Activated naive CD4-positive, alpha-beta T cell treated with Interleukin-2 at 50 U/mL for 16 hours (primary cell): ENCODE data around the gene YIPF2.
"Not testable (repeated sequence)": the region's sequence is repeated elsewhere in the genome, so short reads cannot be mapped to it uniquely, and the experiment has no call there.

Experiments
- DNase-seq: peaks from one replicate; pipeline ENCODE4 v3.0.0-alpha.2; 2020

Gene YIPF2

DNA sequence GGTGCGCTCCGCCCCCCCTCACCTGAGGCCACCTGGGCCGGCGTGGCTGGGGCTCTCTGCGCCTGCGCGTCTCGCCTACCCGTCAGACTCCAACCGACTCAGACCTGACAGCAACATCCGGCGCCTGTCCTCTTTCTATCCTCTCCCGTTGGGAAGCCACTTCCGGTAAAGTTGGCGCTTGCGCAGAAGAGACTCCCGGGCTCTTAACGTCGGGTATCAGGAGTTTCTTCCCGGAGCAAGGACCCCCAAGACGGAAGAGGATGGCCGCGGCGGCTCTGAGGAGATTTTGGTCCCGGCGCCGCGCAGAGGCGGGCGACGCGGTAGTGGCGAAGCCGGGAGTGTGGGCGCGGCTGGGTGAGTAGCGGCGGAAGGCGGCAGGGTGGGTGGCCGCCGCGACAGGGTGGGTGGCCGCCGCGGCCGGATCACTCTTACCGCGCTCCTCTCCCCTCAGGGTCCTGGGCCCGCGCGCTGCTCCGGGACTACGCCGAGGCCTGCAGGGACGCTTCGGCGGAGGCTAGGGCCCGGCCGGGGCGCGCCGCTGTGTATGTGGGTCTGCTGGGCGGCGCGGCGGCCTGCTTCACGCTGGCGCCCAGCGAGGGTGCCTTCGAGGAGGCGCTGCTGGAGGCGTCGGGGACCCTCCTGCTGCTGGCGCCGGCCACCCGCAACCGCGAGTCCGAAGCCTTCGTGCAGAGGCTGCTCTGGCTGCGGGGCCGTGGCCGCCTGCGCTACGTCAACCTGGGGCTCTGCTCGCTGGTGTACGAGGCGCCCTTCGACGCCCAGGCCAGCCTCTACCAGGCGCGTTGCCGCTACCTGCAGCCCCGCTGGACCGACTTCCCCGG lies at the start of gene YIPF2, which contains the start of gene TIMM29:
YIPF2 (minus strand) TSS at position 77 of the 839 bp plus-strand sequence. CDS start 229 bp downstream, outside the sequence.
TIMM29 (plus strand) TSS at position 249 of the 839 bp plus-strand sequence; CDS start at position 261, 12 bp downstream.
- DNase-seq = peak; percentile 95

GRCh38 chr19:10977742-10978092 lies 49.3 kb upstream of the YIPF2 start:
- DNase-seq = no peak

DNA sequence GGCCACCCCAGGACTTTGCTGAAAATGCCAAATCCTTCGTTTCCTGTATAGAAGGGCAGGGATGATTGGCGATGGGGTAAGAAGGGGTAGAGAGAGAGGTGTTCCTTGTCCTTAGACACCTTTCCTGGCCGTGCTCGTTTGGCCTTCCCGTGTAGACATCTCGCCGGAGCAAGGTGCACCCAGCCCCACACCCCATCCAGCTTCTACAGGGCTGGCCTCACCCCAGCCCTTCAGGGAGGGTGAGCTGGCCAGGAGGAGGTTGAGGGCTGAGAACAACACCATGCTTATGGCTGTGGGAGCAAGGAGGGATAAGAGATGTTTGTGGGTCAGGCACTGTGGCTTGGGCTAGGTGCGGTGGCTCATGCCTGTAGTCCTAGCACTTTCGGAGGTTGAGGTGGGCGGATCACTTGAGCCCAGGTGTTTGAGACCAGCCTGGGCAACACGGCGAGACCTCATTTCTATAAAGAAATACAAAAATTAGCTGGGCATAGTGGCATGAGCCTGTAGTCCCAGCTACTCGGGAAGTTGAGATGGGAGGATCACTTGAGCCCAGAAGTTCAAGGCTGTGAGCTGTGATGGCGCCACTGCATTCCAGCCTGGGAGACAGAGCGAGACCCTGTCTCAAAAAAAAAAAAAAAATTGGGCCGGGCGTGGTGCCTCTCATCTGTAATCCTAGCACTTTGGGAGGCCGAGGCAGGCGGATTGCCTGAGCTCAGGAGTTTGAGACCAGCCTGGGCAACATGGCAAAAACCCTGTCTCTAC lies 47.9 kb upstream of the YIPF2 start:
- DNase-seq = no peak

DNA sequence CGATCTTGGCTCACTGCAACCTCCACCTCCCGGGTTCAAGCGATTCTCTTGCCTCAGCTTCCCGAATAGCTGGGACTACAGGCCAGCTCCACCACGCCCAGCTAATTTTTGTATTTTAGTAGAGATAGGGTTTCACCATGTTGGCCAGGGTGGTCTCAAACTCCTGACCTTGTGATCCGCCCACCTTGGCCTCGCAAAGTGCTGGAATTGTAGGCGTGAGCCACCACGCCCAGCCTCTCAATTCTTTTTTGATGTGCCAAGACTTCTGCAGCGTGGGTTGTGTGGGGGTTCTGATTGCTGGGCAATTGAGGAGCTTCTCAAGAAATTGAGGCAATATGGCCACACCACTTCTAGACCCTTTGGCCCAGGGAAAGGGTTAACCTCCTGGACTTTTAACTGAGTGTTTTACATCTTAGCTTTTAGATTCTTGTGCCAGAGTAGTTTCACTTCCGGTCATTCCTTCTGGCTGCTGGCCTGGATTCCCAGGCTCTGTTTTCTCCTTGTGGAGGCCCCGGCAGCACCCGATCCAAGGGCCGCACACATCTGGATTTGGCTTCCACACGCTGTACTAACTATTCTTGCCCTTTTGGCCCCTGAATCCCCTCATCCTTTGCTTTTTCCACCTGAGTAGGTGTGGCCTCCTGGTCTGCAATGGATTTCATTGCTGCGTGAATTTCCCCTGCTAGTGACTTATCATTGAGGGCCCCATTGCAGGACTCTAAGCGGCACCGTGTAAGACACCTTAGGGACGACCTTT lies 47.1 kb upstream of the YIPF2 start:
- DNase-seq = no peak

DNA sequence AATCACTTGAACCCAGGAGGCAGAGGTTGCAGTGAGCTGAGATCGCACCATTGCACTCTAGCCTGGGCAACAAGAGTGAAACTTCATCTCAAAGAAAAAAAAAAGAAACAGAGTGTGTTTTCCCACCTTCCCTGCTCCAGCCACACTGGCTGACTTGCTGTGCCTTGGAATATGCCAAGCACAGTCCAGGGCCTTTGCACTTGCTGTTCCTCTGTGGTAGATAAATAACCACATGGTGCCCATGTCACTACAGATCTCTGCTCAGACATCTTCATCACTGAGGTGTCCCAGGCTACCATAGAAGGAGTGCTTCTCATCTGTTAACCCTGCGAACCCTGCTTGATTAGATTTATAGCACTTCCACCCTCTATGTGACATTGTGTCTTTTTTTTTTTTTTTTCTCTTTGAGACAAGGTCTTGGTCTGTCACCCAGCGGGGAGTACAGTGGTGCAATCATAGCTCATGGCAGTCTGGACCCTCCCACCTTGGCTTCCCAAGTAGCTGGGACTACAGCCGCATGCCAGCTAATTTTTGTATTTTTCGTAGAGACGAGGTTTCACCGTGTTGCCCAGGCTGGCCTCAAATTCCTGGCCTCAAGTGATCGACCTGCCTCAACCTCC lies 42.8 kb upstream of the YIPF2 start:
- no peak for DNase-seq

DNA sequence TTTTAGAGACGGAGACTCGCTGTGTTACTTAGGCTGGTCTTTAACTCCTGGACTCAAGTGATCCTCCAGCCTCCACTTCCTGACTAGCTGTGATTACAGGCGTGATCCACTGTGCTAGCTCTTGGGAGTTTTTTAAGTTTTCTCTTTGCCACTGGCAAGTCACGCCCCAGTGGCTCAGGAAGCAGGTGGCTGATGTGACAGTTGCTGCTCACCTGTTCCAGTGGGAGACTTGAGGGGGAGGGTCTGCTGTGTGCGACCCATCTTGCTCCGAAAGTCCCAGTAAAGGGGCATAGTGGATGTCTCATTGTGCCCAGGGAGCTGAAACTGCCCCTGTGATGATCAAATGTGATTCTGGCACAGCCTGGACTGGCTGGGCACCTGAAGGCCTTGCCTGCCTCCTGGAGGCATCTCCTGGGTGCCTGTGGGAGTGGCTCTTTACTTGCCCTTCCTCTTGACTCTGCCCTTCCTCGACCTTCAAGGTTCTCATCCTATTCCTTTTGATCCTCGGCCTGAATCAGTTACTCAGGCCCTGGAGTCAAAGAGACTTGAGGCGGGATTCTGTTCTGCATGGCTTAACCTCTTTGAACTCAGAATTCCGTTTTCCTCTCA lies 40.2 kb upstream of the YIPF2 start:
- DNase-seq = no peak

DNA sequence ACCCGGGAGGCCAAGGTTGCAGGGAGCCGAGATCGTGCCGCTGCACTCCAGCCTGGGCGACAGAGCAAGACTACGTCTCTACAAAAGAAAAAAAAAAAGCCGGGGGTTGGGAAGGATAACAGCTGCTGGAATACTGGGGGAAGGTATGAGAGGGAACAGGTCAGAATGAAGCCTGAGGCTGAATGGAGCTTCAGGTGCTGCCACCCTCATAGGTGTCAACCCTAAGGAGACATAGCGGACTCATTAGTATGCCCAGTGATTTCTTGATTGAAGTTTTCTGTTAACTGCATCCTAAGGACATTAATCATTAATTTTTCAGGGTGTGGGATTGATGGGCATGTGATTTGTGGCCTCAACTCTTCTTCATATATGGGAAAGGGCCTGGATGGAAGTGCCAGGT lies 38.4 kb upstream of the YIPF2 start:
- DNase-seq = no peak

DNA sequence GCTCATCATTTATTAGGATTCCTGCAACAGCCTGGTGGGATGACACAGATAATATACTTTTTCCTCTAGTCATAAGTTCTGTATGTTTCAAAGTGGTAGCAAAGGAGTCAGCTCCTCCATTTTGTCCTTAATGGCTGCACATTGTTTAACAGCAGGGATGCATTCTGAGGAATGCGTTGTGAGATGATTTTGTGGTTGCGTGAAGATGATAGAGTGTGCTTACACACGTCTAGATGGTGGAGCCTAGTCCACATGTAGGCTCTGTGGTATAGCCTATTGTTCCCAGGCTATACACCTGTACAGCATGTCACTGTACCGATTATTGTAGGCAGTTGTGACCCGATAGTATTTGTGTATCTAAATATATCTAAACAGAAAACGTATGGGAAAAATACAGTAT lies 37.0 kb upstream of the YIPF2 start:
- DNase-seq = no peak

DNA sequence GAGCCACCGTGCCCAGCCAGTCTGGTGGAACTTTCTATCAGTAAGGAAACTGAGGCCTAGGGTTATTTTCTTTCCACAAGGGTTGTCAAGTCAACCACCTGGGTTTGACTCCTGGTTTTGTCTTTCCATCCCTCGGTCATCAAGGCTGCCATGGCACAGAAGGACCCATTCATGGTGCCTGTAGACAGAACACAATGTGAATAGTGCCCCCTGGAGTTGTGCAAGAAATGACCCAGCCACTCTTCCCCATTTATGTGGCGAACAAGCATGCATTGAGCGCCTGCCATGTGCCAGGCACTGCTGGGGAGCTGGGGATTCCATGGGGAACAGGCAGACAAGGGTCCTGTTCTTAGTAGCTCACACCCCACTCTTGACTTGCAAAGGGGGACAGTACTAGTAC lies 36.5 kb upstream of the YIPF2 start:
- DNase-seq = no peak

- no peak for DNase-seq
Observed at GRCh38 chr19:10963865-10964264, 35.4 kb upstream of the YIPF2 start.

GRCh38 chr19:10962863-10963262 lies 34.4 kb upstream of the YIPF2 start:
- no peak for DNase-seq

- DNase-seq = no peak
Observed at GRCh38 chr19:10961073-10961860, 32.8 kb upstream of the YIPF2 start.

DNA sequence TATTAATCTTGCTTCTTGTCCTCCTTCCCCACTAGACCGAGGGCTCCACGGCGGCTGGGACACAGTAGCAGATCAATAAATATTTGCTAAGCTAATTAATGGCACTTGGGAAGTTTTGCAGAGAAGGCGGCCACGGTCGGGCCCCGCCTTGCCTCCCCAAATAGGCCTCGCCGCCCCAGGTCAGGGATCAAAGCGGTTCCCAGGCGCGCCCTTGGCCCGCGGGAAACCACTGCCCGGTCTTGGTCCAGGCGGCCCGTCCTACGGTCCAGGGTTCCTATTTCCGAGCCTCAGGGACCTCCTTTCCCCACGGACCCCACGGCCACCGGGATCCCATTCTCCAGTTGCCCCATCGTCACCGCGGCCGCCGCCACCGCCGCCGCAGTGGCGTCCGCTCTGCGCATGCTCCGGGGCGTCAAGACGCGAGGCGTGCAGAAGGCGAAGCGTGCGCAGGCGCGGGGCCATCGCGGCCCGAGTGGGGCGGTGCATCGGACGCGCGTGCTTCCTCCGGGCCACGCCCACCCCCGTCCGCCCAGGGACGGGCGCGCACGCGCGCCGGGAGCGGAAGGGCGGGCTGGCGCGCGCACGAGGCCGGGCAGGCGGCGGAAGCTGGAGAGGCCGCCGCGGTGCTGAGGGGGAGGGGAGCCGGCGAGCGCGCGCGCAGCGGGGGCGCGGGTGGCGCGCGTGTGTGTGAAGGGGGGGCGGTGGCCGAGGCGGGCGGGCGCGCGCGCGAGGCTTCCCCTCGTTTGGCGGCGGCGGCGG lies 32.1 kb upstream of the YIPF2 start, which contains the start of gene SMARCA4:
SMARCA4 (plus strand) TSS at position 717 of the 759 bp plus-strand sequence. CDS start 23,122 bp downstream, outside the sequence.
- peak; percentile 98 for DNase-seq

DNA sequence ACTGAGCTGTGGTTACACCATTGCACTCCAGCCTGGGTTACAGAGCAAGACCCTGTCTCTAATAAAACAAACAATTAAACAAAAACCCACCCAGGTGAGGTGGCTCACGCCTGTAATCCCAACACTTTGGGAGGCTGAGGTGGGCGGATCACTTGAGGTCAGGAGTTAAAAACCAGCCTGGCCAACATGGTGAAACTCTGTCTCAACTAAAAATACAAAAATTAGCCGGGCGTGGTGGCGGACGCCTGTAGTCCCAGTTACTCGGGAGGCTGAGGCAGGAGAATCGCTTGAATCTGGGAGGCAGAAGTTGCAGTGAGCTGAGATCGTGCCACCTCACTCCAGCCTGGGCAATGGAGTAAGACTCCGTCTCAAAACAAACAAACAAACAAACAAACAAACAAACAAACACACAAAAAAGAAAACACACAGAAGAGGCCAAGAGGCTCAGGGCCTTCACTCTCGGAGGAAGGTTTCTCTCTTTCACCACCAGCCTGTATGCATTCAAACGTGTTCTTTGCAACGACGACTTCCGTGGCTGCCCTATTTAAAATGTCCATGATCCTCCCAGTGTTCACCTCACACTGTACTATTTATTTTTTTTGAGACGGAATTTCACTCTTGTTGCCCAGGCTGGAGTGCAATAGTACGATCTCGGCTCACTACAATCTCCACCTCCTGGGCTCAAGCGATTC lies 31.0 kb upstream of the YIPF2 start:
- not testable (repeated sequence) for DNase-seq

GRCh38 chr19:10952809-10953208 lies 24.4 kb upstream of the YIPF2 start:
- no peak for DNase-seq

DNA sequence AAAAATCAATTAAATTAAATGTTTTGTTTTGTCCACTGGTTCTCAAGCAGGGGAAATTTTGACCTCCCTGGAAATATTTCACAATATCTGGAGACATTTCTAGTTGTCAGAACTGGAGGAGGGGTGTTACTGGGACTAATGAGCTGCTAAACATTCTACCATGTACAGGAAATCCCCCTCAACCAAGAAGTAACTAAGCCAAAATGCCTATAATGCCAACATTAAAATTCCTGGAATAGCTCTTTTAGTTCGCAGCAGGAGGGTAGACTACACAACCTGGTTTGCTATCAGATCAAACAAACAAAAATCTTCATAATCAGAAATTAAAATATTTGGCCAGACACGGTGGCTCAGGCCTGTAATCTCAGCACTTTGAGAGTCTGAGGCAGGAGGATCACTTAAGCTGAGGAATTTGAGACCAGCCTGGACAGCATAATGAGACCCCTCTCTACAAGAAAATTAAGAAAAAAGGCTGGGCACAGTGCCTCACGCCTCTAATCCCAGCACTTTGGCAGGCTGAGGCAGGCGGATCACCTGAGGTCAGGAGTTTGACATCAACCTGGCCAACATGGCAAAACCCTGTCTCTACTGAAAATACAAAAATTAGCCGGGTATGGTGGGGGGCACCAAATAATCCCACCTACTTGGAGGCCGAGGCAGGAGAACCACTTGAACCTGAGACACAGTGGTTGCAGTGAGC lies 18.7 kb upstream of the YIPF2 start:
- DNase-seq = no peak

DNA sequence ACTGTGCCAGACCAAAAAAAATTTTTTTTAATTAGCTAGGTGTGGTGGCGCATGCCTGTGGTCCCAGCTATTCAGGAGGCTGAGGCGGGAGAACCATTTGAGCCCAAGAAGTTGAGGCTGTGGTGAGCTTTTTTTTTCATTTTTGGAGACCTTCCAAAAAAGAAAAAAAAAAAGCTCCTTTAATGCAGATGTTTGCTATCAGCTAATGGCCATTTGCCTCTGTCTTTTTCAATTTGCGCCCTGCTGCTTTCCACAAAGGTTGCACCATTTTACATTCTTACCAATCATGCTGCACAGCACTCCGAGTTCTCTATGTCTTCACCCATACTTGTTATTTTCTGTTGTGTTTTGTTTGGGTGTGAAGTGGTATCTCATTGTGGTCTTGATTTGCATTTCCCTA lies 16.8 kb upstream of the YIPF2 start:
- no peak for DNase-seq

DNA sequence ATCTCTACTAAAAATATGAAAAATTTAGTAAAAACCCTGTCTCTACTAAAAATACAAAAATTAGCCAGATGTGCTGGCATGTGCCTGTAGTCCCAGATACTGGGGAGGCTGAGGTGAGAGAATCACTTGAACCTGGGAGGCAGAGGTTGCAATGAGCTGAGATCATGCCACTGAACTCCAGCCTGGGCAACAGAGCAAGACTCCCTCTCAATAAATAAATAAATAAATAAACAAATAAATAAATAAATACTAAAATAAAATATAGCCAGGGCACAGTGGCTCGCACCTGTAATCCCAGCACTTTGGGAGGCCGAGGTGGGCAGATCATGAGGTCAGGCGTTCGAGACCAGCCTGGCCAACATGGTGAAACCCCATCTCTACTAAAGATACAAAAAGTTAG lies 15.0 kb upstream of the YIPF2 start:
- not testable (repeated sequence) for DNase-seq

- DNase-seq = not testable (repeated sequence)
Observed at GRCh38 chr19:10941649-10942048, 13.2 kb upstream of the YIPF2 start.
